ENCODE data around the gene SPATA17. TPM values are rescaled to one million over a fixed set of nuclear protein-coding genes. Genes with fewer than 3 reads are reported as not detected.
"Not testable (repeated sequence)": the region's sequence is repeated elsewhere in the genome, so short reads cannot be mapped to it uniquely, and the experiment has no call there.

Gene SPATA17
- total and polyA plus RNA-seq, 2 of the 8 experiments (the other 6 are each of a cell fraction or from before 2014, with no cell fraction given): 0.17 to 0.48 TPM

GRCh38 chr1:217630711-217631591 lies at the start of gene SPATA17, which contains the start of gene GPATCH2 (continued):
- TF ChIP-seq POLR2AphosphoS5 (IDR thresholded peaks at IDR 0.05; ENCODE audit: low read depth, low read length) (peak; percentile 93), EZH2 (IDR thresholded peaks at IDR 0.05; ENCODE audit: low read depth, low read length, severe bottlenecking) (no peak)

- H2BK15ac ChIP-seq (ENCODE audit: low read length); H3K36me3 ChIP-seq (ENCODE audit: control insufficient read depth in 2 of 4, insufficient read depth in 4 of 4, low read length in 3 of 4); H3K9ac ChIP-seq (replicated peaks in 1 of 4; ENCODE audit: extremely low read depth in 1 of 4, low read depth in 3 of 4, low read length in 3 of 4); H2AFZ ChIP-seq (ENCODE audit: low read length); POLR2A ChIA-PET (ENCODE audit: partially characterized antibody); H4K8ac ChIP-seq (ENCODE audit: extremely low read depth, insufficient read depth, low read length); H2BK20ac ChIP-seq (ENCODE audit: low read length); H3K27me3 ChIP-seq (replicated peaks in 1 of 4; ENCODE audit: control insufficient read depth in 3 of 4, extremely low read depth in 1 of 4, insufficient read depth in 3 of 4, low read length in 3 of 4); H3K9me3 ChIP-seq (ENCODE audit: insufficient read depth in 2 of 2, low read depth in 1 of 2, low read length in 1 of 2); H2BK12ac ChIP-seq (ENCODE audit: low read depth, low read length); H3K56ac ChIP-seq (replicated peaks; ENCODE audit: insufficient read length, low read depth, low read length); H3K79me2 ChIP-seq (ENCODE audit: control insufficient read depth in 1 of 2, insufficient read depth in 2 of 2, low read length in 2 of 2); H3K18ac ChIP-seq (ENCODE audit: extremely low read depth, low read length); H3K14ac ChIP-seq (ENCODE audit: insufficient read length); FAIRE-seq; H3K23me2 ChIP-seq (ENCODE audit: low read depth, low read length); H3K4ac ChIP-seq (replicated peaks; ENCODE audit: insufficient read length, low read depth, low read length); H4K91ac ChIP-seq (replicated peaks; ENCODE audit: insufficient read length, low read length); H2BK120ac ChIP-seq (replicated peaks; ENCODE audit: low read depth, low read length); H3K23ac ChIP-seq (ENCODE audit: insufficient read length); H3K79me1 ChIP-seq (ENCODE audit: low read depth, low read length); H3K4me2 ChIP-seq (ENCODE audit: insufficient read depth in 1 of 2, low read depth in 2 of 2, low read length in 2 of 2); H3K4me3 ChIP-seq (ENCODE audit: extremely low read depth in 1 of 4, insufficient read depth in 2 of 4, low read depth in 3 of 4, low read length in 4 of 4); H2BK5ac ChIP-seq (ENCODE audit: low read depth, low read length); H3K27ac ChIP-seq (ENCODE audit: low read depth, low read length); DNase-seq (ENCODE audit: low read depth in 1 of 2, low spot score in 2 of 2); H3K4me1 ChIP-seq (replicated peaks in 1 of 4; ENCODE audit: control insufficient read depth in 3 of 4, insufficient read depth in 4 of 4, low read length in 3 of 4); H4K5ac ChIP-seq (ENCODE audit: insufficient read length, low read depth, low read length); H4K20me1 ChIP-seq (replicated peaks in 1 of 2; ENCODE audit: control insufficient read depth in 1 of 2, insufficient read depth in 2 of 2, low read length in 2 of 2); H2AK5ac ChIP-seq (ENCODE audit: low read depth, low read length): not testable (repeated sequence)
- 92% methylated on average over 5 of the region's 5 CpGs; no CpG with 5 or more reads in 1 of the 2 experiments for WGBS, 2 experiments (ENCODE audit: extremely low coverage in 1 of 2, insufficient coverage in 1 of 2, insufficient read length in 1 of 2, insufficient replicate concordance in 2 of 2, low coverage in 1 of 2, low lambda C conversion rate in 2 of 2, missing lambda C conversion rate in 1 of 2)
- CTCF ChIA-PET (ENCODE audit: partially characterized antibody): interaction anchor here (0.7 kb wide), 1 partner anchor 15 kb away, joined by 3 read pairs; no protein-coding TSS in a partner anchor
Measured at GRCh38 chr1:217584286-217584811, 46.8 kb upstream of the SPATA17 start.

Data from H1 (cell line).